Mononuclear cell (primary cell): ENCODE results near the gene MPL. TPM values are rescaled to one million over a fixed set of nuclear protein-coding genes. Genes with fewer than 3 reads are reported as not detected.

Experiments used
- H3K27me3 ChIP-seq: 2 replicates; pipeline ENCODE4 v1.6.0; 2011; ENCODE audit warnings: low read length, control low read depth; ENCODE audit not compliant: insufficient read depth
- H3K4me1 ChIP-seq: 2 replicates; pipeline ENCODE4 v1.5.1; 2011; ENCODE audit warnings: mild to moderate bottlenecking, low read length, control low read depth; ENCODE audit not compliant: insufficient read depth
- H3K4me3 ChIP-seq: 2 replicates; pipeline ENCODE4 v1.5.1; 2011; ENCODE audit warnings: mild to moderate bottlenecking, low read length, moderate library complexity
- H3K9me3 ChIP-seq: 2 replicates; pipeline ENCODE4 v1.5.1; 2011; ENCODE audit warnings: low read depth, mild to moderate bottlenecking, control low read depth, low read length
- total RNA-seq: library from RNA; depleted of rRNA; stranded (reverse); fragments of >200 nt; gene quantifications from one replicate; pipeline ENCODE4 v1.2.3, GENCODE V29; 2012

The MPL gene
- total RNA-seq, 1 donor = 2.3 TPM

- Histone ChIP-seq H3K27me3 (no peaks in the 10 kb centered on the region), H3K9me3 (no peaks in the 10 kb centered on the region), H3K4me3 (no peak overlapping the region), H3K4me1 (no peaks in the 10 kb centered on the region)
Measured at GRCh38 chr1:43303471-43304313, 33.9 kb upstream of the MPL start.

- no peaks in the 10 kb centered on the region for H3K27me3 ChIP-seq
- no peaks in the 10 kb centered on the region for H3K4me1 ChIP-seq
- no peak overlapping the region for H3K4me3 ChIP-seq
- no peaks in the 10 kb centered on the region for H3K9me3 ChIP-seq
Measured at GRCh38 chr1:43304314-43304681, 33.3 kb upstream of the MPL start.

DNA sequence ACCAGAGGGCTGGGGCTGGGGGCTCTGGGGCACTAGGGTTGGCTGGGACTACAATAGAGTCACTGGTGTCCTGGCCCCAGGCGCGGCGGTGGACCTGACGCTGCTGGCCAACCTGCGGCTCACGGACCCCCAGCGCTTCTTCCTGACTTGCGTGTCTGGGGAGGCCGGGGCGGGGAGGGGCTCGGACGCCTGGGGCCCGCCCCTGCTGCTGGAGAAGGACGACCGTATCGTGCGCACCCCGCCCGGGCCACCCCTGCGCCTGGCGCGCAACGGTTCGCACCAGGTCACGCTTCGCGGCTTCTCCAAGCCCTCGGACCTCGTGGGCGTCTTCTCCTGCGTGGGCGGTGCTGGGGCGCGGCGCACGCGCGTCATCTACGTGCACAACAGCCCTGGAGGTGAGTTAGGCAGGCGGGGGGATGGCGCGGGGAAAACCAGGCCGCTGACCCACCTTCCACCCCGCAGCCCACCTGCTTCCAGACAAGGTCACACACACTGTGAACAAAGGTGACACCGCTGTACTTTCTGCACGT lies 32.8 kb upstream of the MPL start:
- Histone ChIP-seq H3K4me1 (no peaks in the 10 kb centered on the region), H3K27me3 (no peaks in the 10 kb centered on the region), H3K4me3 (no peak overlapping the region)

DNA sequence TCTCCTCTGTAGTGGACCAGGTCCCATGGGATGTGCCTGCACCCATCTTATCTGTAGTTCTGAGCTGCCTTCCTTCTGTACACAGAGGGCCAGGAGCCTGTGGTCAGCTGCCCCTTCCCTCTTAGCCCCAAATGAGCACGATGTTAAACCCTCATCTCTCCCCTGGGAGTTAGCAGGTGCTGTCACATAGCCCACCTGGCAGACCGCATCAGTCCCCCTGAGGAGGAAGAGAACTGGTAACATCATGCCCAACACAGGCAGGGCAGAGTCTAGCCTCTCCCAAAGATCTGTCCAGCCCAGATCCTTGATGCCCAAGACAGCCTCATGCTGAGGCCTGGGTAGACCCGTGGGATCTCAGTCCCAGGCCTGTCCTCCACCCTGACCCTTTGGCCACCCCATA lies 32.2 kb upstream of the MPL start:
- Histone ChIP-seq H3K4me3 (no peak overlapping the region), H3K9me3 (no peaks in the 10 kb centered on the region), H3K27me3 (no peaks in the 10 kb centered on the region), H3K4me1 (no peaks in the 10 kb centered on the region)

More for the DNA sequence above, 32.8 kb upstream of the MPL start:
- H3K9me3 ChIP-seq = no peaks in the 10 kb centered on the region

DNA sequence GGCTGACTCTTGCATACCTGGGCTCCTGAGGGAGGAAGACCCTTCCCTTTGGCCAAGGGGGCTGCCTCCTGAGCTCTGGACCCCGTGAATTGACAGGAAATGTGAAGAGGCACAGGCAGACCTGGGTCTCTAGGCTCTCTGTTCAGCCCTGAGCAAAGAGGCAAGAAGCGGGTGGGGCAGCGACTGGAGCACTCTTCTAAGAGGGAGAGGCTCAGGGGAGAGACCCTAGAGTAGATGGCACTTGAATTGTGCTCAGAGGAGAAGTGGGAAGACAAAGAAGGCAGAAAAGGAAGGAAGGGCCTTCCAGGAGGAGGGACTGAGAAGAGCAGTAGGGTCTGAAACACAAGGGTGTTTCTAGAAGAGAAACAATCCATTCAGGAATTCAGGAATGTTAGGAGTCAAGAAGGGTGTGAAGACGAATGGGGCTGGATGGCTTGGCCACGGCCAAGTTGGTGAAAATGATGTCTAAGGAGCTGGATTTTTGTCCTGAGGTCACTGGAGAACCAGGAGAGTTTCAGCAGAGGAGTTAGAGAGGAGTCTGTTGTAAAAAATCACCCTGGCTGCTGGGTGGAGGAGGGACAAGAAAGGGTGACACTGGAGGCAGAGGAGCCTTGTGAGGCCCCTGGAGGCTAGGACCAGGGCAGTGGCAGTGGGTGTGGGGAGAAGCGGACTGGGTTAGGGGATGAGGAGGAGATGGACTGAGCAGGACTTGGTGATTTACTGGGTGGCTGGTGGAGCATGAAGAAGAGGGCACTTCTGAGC lies 31.5 kb upstream of the MPL start:
- no peaks in the 10 kb centered on the region for H3K9me3 ChIP-seq
- no peak overlapping the region for H3K4me3 ChIP-seq
- no peaks in the 10 kb centered on the region for H3K4me1 ChIP-seq
- H3K27me3 ChIP-seq = no peaks in the 10 kb centered on the region

- H3K4me1 ChIP-seq = no peaks in the 10 kb centered on the region
- H3K9me3 ChIP-seq = no peaks in the 10 kb centered on the region
- no peaks in the 10 kb centered on the region for H3K27me3 ChIP-seq
- H3K4me3 ChIP-seq = no peak overlapping the region
Measured at GRCh38 chr1:43306688-43307457, 30.7 kb upstream of the MPL start.

DNA sequence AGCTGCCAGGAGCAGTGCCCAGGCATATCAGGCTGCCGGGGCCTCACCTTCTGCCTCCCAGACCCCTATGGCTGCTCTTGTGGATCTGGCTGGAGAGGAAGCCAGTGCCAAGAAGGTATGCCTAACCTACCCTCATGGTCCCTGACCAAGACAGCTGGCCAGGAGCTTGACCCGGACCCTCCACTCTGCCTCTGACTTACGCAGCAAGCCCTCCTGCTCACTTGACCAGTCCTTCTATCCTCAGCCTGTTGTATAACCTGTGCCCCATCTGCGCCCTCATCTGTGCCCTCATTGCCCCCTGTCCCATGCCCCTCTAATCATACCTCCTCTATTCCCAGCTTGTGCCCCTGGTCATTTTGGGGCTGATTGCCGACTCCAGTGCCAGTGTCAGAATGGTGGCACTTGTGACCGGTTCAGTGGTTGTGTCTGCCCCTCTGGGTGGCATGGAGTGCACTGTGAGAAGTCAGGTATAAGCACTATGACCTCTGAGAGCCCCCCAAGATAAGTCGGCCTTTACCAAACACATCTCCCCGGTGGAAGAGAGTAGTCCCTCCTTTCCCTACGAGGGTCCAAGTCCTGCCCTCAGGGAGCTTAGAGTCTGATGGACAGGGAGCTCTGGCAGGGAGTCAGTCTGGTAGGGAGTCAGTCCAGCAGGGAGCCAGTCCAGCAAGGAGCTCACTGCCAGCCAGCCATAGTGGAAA lies 30.0 kb upstream of the MPL start:
- Histone ChIP-seq H3K4me3 (no peak overlapping the region), H3K27me3 (no peaks in the 10 kb centered on the region), H3K9me3 (no peaks in the 10 kb centered on the region), H3K4me1 (no peaks in the 10 kb centered on the region)

DNA sequence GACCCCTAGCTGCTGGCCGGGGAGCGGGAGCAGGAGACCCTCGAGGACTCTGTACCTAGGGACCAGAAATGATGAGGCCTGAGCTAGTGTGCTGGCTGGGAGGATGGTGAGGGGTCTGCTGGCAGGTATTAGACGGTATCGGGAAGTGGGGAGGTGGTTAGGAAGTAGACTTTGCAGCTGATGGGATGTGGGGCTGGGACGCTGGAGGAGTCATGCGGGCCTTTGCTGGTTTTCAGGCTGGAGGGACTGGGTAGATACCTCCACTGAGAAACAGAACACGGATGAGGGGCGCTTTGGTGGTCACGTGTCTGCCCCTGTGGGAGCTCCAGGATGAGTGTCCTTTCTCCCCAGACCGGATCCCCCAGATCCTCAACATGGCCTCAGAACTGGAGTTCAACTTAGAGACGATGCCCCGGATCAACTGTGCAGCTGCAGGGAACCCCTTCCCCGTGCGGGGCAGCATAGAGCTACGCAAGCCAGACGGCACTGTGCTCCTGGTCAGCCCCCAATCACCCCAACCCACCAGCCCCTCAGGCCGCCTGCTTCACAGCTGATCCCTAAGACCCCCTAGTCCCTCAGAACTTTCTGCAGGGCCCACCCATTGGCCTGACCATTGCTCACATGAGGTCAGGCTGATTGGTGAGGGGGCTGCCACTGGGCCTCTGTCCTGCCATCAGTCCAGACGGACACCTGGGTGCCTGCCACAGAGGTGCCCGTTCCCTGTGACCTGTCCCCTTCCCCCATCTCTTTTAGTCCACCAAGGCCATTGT lies 28.8 kb upstream of the MPL start:
- Histone ChIP-seq H3K9me3 (no peaks in the 10 kb centered on the region), H3K4me1 (no peaks in the 10 kb centered on the region), H3K27me3 (no peaks in the 10 kb centered on the region), H3K4me3 (no peak overlapping the region)

- Histone ChIP-seq H3K27me3 (no peaks in the 10 kb centered on the region), H3K4me1 (no peaks in the 10 kb centered on the region), H3K4me3 (no peak overlapping the region), H3K9me3 (no peaks in the 10 kb centered on the region)
Measured at GRCh38 chr1:43309405-43310025, 28.1 kb upstream of the MPL start.

GRCh38 chr1:43311521-43311920 lies 26.1 kb upstream of the MPL start:
- no peaks in the 10 kb centered on the region for H3K4me1 ChIP-seq
- H3K9me3 ChIP-seq = no peaks in the 10 kb centered on the region
- no peak overlapping the region for H3K4me3 ChIP-seq
- no peaks in the 10 kb centered on the region for H3K27me3 ChIP-seq

DNA sequence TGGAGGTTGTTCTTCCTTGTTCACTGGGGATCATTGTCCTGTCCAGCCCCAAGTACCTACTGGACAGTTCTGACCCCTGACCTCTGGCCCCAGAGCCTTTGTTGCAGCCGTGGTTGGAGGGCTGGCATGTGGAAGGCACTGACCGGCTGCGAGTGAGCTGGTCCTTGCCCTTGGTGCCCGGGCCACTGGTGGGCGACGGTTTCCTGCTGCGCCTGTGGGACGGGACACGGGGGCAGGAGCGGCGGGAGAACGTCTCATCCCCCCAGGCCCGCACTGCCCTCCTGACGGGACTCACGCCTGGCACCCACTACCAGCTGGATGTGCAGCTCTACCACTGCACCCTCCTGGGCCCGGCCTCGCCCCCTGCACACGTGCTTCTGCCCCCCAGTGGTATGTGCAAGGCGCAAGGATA lies 25.4 kb upstream of the MPL start:
- H3K27me3 ChIP-seq = no peaks in the 10 kb centered on the region
- H3K4me1 ChIP-seq = no peaks in the 10 kb centered on the region
- no peak overlapping the region for H3K4me3 ChIP-seq
- H3K9me3 ChIP-seq = no peaks in the 10 kb centered on the region

- H3K27me3 ChIP-seq = no peaks in the 10 kb centered on the region
- H3K4me1 ChIP-seq = no peaks in the 10 kb centered on the region
- no peaks in the 10 kb centered on the region for H3K9me3 ChIP-seq
- no peak overlapping the region for H3K4me3 ChIP-seq
Measured at GRCh38 chr1:43312663-43313515, 24.7 kb upstream of the MPL start.

GRCh38 chr1:43313771-43314170 lies 23.8 kb upstream of the MPL start:
- H3K27me3 ChIP-seq = no peaks in the 10 kb centered on the region
- no peaks in the 10 kb centered on the region for H3K4me1 ChIP-seq
- no peaks in the 10 kb centered on the region for H3K9me3 ChIP-seq
- H3K4me3 ChIP-seq = no peak overlapping the region
